ENCODE results near the gene MAP2K5.

MAP2K5 gene

DNA sequence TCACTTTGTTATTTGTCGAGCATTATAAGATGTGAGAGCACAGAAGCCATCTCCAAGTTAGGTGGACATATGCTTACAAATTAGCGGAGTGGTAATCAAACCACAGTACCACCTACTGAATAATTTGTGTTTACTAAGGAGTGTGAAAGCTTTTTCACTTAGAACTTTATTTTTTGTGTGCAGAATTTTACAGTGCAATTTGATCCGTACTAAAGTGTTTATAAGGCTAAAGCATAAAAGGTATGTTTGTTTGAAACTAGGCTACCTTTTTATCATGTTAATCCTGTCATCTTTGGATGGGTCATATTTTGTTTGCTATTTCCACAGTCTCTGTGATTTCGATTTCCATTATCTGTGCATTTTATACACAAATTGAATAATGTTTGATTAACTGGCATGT is 37.5 kb downstream of the MAP2K5 start:
- TF ChIP-seq, protein P1, sequence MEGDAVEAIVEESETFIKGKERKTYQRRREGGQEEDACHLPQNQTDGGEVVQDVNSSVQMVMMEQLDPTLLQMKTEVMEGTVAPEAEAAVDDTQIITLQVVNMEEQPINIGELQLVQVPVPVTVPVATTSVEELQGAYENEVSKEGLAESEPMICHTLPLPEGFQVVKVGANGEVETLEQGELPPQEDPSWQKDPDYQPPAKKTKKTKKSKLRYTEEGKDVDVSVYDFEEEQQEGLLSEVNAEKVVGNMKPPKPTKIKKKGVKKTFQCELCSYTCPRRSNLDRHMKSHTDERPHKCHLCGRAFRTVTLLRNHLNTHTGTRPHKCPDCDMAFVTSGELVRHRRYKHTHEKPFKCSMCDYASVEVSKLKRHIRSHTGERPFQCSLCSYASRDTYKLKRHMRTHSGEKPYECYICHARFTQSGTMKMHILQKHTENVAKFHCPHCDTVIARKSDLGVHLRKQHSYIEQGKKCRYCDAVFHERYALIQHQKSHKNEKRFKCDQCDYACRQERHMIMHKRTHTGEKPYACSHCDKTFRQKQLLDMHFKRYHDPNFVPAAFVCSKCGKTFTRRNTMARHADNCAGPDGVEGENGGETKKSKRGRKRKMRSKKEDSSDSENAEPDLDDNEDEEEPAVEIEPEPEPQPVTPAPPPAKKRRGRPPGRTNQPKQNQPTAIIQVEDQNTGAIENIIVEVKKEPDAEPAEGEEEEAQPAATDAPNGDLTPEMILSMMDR (IDR thresholded peaks at IDR 0.05; ENCODE audit: insufficient read depth, missing control alignments): no peak
- no peak for DNase-seq (ENCODE audit: insufficient read length, low spot score)
- FAIRE-seq: no peak

GRCh38 chr15:67584157-67584556 is 41.7 kb downstream of the MAP2K5 start:
- DNase-seq (ENCODE audit: insufficient read length, low spot score): no peak
- TF ChIP-seq, protein P1 (IDR thresholded peaks at IDR 0.05; ENCODE audit: insufficient read depth, missing control alignments): no peak
- FAIRE-seq: no peak

DNA sequence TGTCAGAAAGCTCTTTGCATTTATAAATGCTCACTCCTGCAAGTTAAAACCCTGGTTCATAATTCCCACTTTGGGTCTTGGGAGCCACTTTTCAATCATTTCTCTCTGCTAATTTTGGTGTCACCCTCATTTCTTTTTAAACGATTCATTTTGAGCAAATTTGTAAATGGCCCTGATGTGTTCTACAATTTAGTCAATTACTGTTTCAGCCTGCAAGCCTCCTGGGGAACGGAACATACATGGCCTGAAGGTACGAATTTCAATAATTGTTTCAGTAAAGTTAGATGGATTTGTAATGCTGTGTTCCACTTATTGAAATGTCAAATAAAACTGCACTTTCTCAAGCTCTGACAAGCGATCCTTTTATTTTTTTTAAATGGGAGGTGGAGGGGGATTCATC is 43.2 kb downstream of the MAP2K5 start:
- FAIRE-seq (no peak), DNase-seq (ENCODE audit: insufficient read length, low spot score) (no peak)
- TF ChIP-seq, protein P1 (IDR thresholded peaks at IDR 0.05; ENCODE audit: insufficient read depth, missing control alignments): no peak

DNA sequence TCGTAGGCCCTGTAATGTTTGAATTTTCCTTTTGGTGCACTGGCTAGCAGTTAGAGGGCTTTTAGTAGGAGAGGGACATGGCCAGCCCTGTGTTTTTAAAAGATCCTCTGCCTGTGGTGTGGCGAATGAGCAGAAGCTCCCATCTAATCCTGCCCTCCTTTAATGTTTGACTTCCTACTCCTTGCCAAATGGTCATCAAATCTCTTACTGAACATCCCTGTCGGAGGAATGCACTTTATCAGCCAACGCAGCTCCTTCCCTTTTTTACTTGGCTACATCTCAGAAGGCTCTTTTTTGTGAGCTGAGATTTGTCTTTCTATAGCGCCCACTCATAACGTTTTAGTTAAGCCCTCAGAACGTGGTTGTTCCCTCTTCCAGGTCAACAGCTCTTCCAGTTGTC is 44.8 kb downstream of the MAP2K5 start:
- FAIRE-seq (no peak), DNase-seq (ENCODE audit: insufficient read length, low spot score) (no peak)
- TF ChIP-seq, protein P1 (IDR thresholded peaks at IDR 0.05; ENCODE audit: insufficient read depth, missing control alignments): no peak

DNA sequence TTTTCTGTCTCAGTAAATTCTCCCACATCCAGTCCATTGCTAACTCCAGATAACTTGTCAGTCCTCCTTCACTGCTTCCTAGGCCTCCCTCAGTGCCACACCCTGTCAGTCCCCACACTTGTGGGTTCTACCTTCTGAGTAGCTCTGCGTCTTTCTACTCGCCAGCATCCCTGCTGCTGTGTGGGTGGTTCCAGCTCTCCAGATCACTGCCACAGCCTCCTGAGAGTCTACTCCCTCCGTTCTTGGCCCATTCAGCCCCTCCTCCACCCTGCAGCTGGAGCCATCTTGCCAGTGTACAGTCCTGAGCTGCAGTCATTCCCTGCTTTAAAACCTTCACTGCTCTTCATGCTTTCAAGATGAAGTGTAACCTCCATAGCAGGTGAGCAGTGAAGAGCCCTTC is 45.3 kb downstream of the MAP2K5 start:
- TF ChIP-seq, protein P1 (IDR thresholded peaks at IDR 0.05; ENCODE audit: insufficient read depth, missing control alignments): no peak
- no peak for FAIRE-seq

GRCh38 chr15:67590191-67590590 is 47.7 kb downstream of the MAP2K5 start:
- FAIRE-seq (no peak), DNase-seq (ENCODE audit: insufficient read length, low spot score) (no peak)
- TF ChIP-seq, protein P1 (IDR thresholded peaks at IDR 0.05; ENCODE audit: insufficient read depth, missing control alignments): no peak

More for the DNA sequence above, 45.3 kb downstream of the MAP2K5 start:
- no peak for DNase-seq (ENCODE audit: insufficient read length, low spot score)

GRCh38 chr15:67592245-67592644 is 49.7 kb downstream of the MAP2K5 start:
- DNase-seq (ENCODE audit: insufficient read length, low spot score): no peak
- TF ChIP-seq, protein P1 (IDR thresholded peaks at IDR 0.05; ENCODE audit: insufficient read depth, missing control alignments): no peak
- no peak for FAIRE-seq
